ENCODE data around the gene DNAJB5. TPM values are rescaled to one million over a fixed set of nuclear protein-coding genes. Genes with fewer than 3 reads are reported as not detected.

The DNAJB5 gene
- total and polyA plus RNA-seq, 2 experiments from 2014 or later = 20.3 to 37.4 TPM

DNA sequence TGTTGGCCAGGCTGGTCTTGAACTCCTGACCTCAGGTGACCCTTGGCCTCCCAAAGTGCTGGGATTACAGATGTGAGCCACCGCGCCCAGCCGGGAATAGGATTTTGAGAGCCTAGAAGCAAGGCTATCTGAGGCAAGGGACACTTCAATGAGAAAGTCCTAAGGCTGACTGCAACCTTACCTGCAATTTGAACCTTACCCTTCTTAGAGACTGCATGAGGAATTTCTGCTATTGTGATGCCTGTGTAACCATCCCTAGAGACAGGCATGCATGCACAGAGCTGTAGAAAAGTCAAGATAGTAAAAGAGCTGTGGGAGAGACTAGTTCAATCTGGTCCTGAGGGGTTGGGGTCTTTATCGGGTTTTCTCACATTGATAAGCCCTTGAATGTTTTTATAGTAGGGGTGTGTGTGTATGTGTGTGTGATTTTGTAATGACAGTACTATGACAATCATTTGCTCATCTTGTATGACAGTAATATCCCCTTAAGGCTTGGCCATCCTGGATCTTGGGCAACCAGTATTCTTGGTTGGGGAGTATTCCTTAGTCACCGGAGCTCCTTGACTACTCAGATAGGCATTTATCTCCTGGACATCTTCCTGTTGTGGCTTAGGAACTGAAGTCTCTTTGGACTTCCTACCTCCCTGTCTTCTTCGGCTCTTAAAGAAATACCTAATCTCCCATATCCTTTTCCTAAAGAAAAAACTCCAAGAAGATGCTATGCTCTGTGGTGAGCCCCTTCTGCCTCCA lies 11.2 kb downstream of the DNAJB5 start (continued):
- TF ChIP-seq ZNF462 (CRISPR knock-in tag; IDR thresholded peaks at IDR 0.05) (no peak), CTCF (conservative IDR thresholded peaks at IDR 0.05; ENCODE audit: low read depth in 2 of 2) (no peak)

- 0 out of 2 replicates have a peak, but pooled peaks cover 20% of the 10 kb centered on the region for H3K9me2 ChIP-seq (ENCODE audit: insufficient read depth)
- no peaks in the 10 kb centered on the region for H3F3A ChIP-seq (replicated peaks; ENCODE audit: low read depth)
- no peak overlapping the region for H3K27ac ChIP-seq (ENCODE audit: low read depth)
- ATAC-seq (no peak), DNase-seq (ENCODE audit: low spot score) (no peak)
- Mint-ChIP-seq H3K9me3 (no peaks in the 10 kb centered on the region; the same call in 2 of the 3 replicates), H3K27ac (no peak overlapping the region), H3K4me3 (no peak overlapping the region), H3K27me3 (ENCODE audit: insufficient read depth, low read depth, poor library complexity) (peaks cover 9% of the 10 kb centered on the region), H3K4me1 (peaks cover 46% of the 10 kb centered on the region), H3K36me3 (ENCODE audit: low read depth) (peaks cover 18% of the 10 kb centered on the region)
- H3K27me3 ChIP-seq (ENCODE audit: insufficient read depth) = no peaks in the 10 kb centered on the region
- no peak overlapping the region for H2AFZ ChIP-seq
- peaks cover 7% of the 10 kb centered on the region; the same call in 1 of the 2 replicates for H3K36me3 ChIP-seq (ENCODE audit: insufficient read depth)
- peaks cover 19% of the 10 kb centered on the region; the same call in 1 of the 2 replicates for H3K4me1 ChIP-seq (ENCODE audit: insufficient read depth)
- H3K79me2 ChIP-seq (replicated peaks; ENCODE audit: insufficient read depth) = no peaks in the 10 kb centered on the region
- no peaks in the 10 kb centered on the region for H4K20me1 ChIP-seq (replicated peaks; ENCODE audit: insufficient read depth)
- H3K4me2 ChIP-seq = no peak overlapping the region
- H3K4me3 ChIP-seq = no peak overlapping the region
- TF ChIP-seq JUNB (IDR thresholded peaks at IDR 0.05; ENCODE audit: unreplicated experiment) = no peak
- TF ChIP-seq CREB1 (CRISPR knock-in tag; IDR thresholded peaks at IDR 0.05; ENCODE audit: low read depth) = no peak
- TF ChIP-seq ZNF331 (CRISPR knock-in tag; IDR thresholded peaks at IDR 0.05; ENCODE audit: low read depth) = no peak
- TF ChIP-seq ZNF114 (CRISPR knock-in tag; IDR thresholded peaks at IDR 0.05) = no peak
- no peak for TF ChIP-seq CTCF (conservative IDR thresholded peaks at IDR 0.05; ENCODE audit: low read depth in 2 of 2)
- TF ChIP-seq, protein P1, sequence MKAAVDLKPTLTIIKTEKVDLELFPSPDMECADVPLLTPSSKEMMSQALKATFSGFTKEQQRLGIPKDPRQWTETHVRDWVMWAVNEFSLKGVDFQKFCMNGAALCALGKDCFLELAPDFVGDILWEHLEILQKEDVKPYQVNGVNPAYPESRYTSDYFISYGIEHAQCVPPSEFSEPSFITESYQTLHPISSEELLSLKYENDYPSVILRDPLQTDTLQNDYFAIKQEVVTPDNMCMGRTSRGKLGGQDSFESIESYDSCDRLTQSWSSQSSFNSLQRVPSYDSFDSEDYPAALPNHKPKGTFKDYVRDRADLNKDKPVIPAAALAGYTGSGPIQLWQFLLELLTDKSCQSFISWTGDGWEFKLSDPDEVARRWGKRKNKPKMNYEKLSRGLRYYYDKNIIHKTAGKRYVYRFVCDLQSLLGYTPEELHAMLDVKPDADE (IDR thresholded peaks at IDR 0.05) = no peak
- no peak for TF ChIP-seq EZH2phosphoT487 (IDR thresholded peaks at IDR 0.05; ENCODE audit: unreplicated experiment)
- TF ChIP-seq NANOG (IDR thresholded peaks at IDR 0.05; ENCODE audit: borderline replicate concordance) = no peak
- TF ChIP-seq EZH2 (IDR thresholded peaks at IDR 0.05; ENCODE audit: low read depth, unreplicated experiment) = no peak
- no peak for TF ChIP-seq POLR2AphosphoS5 (IDR thresholded peaks at IDR 0.05; ENCODE audit: low read depth)
- TF ChIP-seq STAT1 (IDR thresholded peaks at IDR 0.05; ENCODE audit: unreplicated experiment) = no peak
Observed at GRCh38 chr9:35001285-35001677, 11.7 kb downstream of the DNAJB5 start.
